Measurements from ENCODE around the gene PPFIBP1. TPM values are rescaled to one million over a fixed set of nuclear protein-coding genes. Genes with fewer than 3 reads are reported as not detected.
A peak's percentile ranks its signal among the peaks of the same experiment; 100 is the strongest.

The PPFIBP1 gene
- total RNA-seq, 1 donor from 2014 or later: 46.7 TPM

- DNase-seq (ENCODE audit: low spot score): no peak
Measured at GRCh38 chr12:27665704-27666103, 141.7 kb downstream of the PPFIBP1 start.

GRCh38 chr12:27666510-27666909, 142.5 kb downstream of the PPFIBP1 start:
- no peak for DNase-seq (ENCODE audit: low spot score)

GRCh38 chr12:27667540-27667939, 143.5 kb downstream of the PPFIBP1 start:
- DNase-seq (ENCODE audit: low spot score): no peak

GRCh38 chr12:27672051-27672450, 148.0 kb downstream of the PPFIBP1 start:
- no peak for DNase-seq (ENCODE audit: low spot score)

- no peak for DNase-seq (ENCODE audit: low spot score)
Measured at GRCh38 chr12:27672643-27673042, 148.6 kb downstream of the PPFIBP1 start.

- no peak for DNase-seq (ENCODE audit: low spot score)
Measured at GRCh38 chr12:27673101-27673718, 149.2 kb downstream of the PPFIBP1 start.

- DNase-seq (ENCODE audit: low spot score): no peak
Measured at GRCh38 chr12:27674989-27675388, 151.0 kb downstream of the PPFIBP1 start.

- no peak for DNase-seq (ENCODE audit: low spot score)
Measured at GRCh38 chr12:27680619-27681018, 156.6 kb downstream of the PPFIBP1 start.

GRCh38 chr12:27682534-27682933, 158.5 kb downstream of the PPFIBP1 start:
- no peak for DNase-seq (ENCODE audit: low spot score)

- no peak for DNase-seq (ENCODE audit: low spot score)
Measured at GRCh38 chr12:27685274-27685673, 161.3 kb downstream of the PPFIBP1 start.

- DNase-seq (ENCODE audit: low spot score): no peak
Measured at GRCh38 chr12:27686147-27686546, 162.1 kb downstream of the PPFIBP1 start.

- DNase-seq (ENCODE audit: low spot score): no peak
Measured at GRCh38 chr12:27688671-27689070, 164.7 kb downstream of the PPFIBP1 start.

- DNase-seq (ENCODE audit: low spot score): no peak
Measured at GRCh38 chr12:27689558-27690180, 165.7 kb downstream of the PPFIBP1 start.

GRCh38 chr12:27693403-27693802, 169.4 kb downstream of the PPFIBP1 start:
- no peak for DNase-seq (ENCODE audit: low spot score)

GRCh38 chr12:27695556-27696292, 171.7 kb downstream of the PPFIBP1 start:
- DNase-seq (ENCODE audit: low spot score): no peak

- DNase-seq (ENCODE audit: low spot score): no peak
Measured at GRCh38 chr12:27696293-27696652, 172.3 kb downstream of the PPFIBP1 start, which contains the start of gene REP15. Gene REP15, plus strand, starts transcription at chr12:27696447. Its CDS starts 116 bp downstream, at chr12:27696563.

- no peak for DNase-seq (ENCODE audit: low spot score)
Measured at GRCh38 chr12:27696864-27697564, 173.0 kb downstream of the PPFIBP1 start.

- DNase-seq (ENCODE audit: low spot score): peak; percentile 83
Measured at GRCh38 chr12:27703720-27704452, 179.9 kb downstream of the PPFIBP1 start.

- DNase-seq (ENCODE audit: low spot score): no peak
Measured at GRCh38 chr12:27705263-27705662, 181.3 kb downstream of the PPFIBP1 start.

- DNase-seq (ENCODE audit: low spot score): no peak
Measured at GRCh38 chr12:27707216-27707615, 183.2 kb downstream of the PPFIBP1 start.

- no peak for DNase-seq (ENCODE audit: low spot score)
Measured at GRCh38 chr12:27709212-27709931, 185.4 kb downstream of the PPFIBP1 start.
